Measurements from ENCODE around the gene UBE2J2.
A peak's percentile ranks its signal among the peaks of the same experiment; 100 is the strongest.

The UBE2J2 gene

GRCh38 chr1:1206376-1206965 lies 67.2 kb downstream of the UBE2J2 start, which contains the start of gene TNFRSF18:
TSS of gene TNFRSF18 (minus strand) at chr1:1206592. CDS start at chr1:1206571, 21 bp downstream.
- no peak for TF ChIP-seq USF1 (IDR thresholded peaks at IDR 0.05)
- TF ChIP-seq EP300 (IDR thresholded peaks at IDR 0.05; ENCODE audit: borderline replicate concordance): peak; percentile 56; the same call in 1 of the 2 replicates
- no peak for TF ChIP-seq FOXM1 (IDR thresholded peaks at IDR 0.05; ENCODE audit: borderline replicate concordance, low read depth)
- TF ChIP-seq ZBTB7A (IDR thresholded peaks at IDR 0.05; ENCODE audit: low read depth): peak; percentile 91
- TF ChIP-seq TCF12 (IDR thresholded peaks at IDR 0.05; ENCODE audit: low read depth): peak; percentile 32; the same call in 1 of the 2 replicates
- TF ChIP-seq YY1 (IDR thresholded peaks at IDR 0.05; ENCODE audit: low read depth): no peak

- no peak for TF ChIP-seq TCF12 (IDR thresholded peaks at IDR 0.05; ENCODE audit: low read depth)
- TF ChIP-seq TEAD4 (IDR thresholded peaks at IDR 0.05): no peak
- TF ChIP-seq REST (IDR thresholded peaks at IDR 0.05; ENCODE audit: low read depth): no peak
- TF ChIP-seq EGR1 (IDR thresholded peaks at IDR 0.05): no peak
- TF ChIP-seq FOXM1 (IDR thresholded peaks at IDR 0.05; ENCODE audit: borderline replicate concordance, low read depth): no peak
- TF ChIP-seq NFIC (IDR thresholded peaks at IDR 0.05): no peak
- no peak for TF ChIP-seq CREB1 (IDR thresholded peaks at IDR 0.05; ENCODE audit: low read depth)
- TF ChIP-seq RAD21 (IDR thresholded peaks at IDR 0.05; ENCODE audit: low read depth): no peak; the same call in 1 of the 2 replicates
- no peak for TF ChIP-seq EP300 (IDR thresholded peaks at IDR 0.05; ENCODE audit: borderline replicate concordance)
- no peak for TF ChIP-seq TAF1 (IDR thresholded peaks at IDR 0.05; ENCODE audit: low read depth)
- no peak for TF ChIP-seq CEBPB (IDR thresholded peaks at IDR 0.05)
- no peak for TF ChIP-seq USF1 (IDR thresholded peaks at IDR 0.05)
- TF ChIP-seq YY1 (IDR thresholded peaks at IDR 0.05; ENCODE audit: low read depth): no peak
- no peak for TF ChIP-seq ZBTB7A (IDR thresholded peaks at IDR 0.05; ENCODE audit: low read depth)
- no peak for TF ChIP-seq MAX (IDR thresholded peaks at IDR 0.05)
Observed at GRCh38 chr1:1205769-1206375, 67.8 kb downstream of the UBE2J2 start.

GRCh38 chr1:1204998-1205768 lies 68.5 kb downstream of the UBE2J2 start:
- TF ChIP-seq TEAD4 (IDR thresholded peaks at IDR 0.05): no peak
- TF ChIP-seq YY1 (IDR thresholded peaks at IDR 0.05; ENCODE audit: low read depth): no peak
- no peak for TF ChIP-seq EGR1 (IDR thresholded peaks at IDR 0.05)
- no peak for TF ChIP-seq USF1 (IDR thresholded peaks at IDR 0.05)
- no peak for TF ChIP-seq REST (IDR thresholded peaks at IDR 0.05; ENCODE audit: low read depth)
- no peak for TF ChIP-seq MAX (IDR thresholded peaks at IDR 0.05)
- no peak for TF ChIP-seq NFIC (IDR thresholded peaks at IDR 0.05)
- TF ChIP-seq EP300 (IDR thresholded peaks at IDR 0.05; ENCODE audit: borderline replicate concordance): no peak
- no peak for TF ChIP-seq ZBTB7A (IDR thresholded peaks at IDR 0.05; ENCODE audit: low read depth)
- no peak; the same call in 1 of the 2 replicates for TF ChIP-seq TCF12 (IDR thresholded peaks at IDR 0.05; ENCODE audit: low read depth)
- no peak for TF ChIP-seq FOXM1 (IDR thresholded peaks at IDR 0.05; ENCODE audit: borderline replicate concordance, low read depth)
- no peak for TF ChIP-seq CREB1 (IDR thresholded peaks at IDR 0.05; ENCODE audit: low read depth)
- TF ChIP-seq RAD21 (IDR thresholded peaks at IDR 0.05; ENCODE audit: low read depth): no peak
- no peak for TF ChIP-seq CEBPB (IDR thresholded peaks at IDR 0.05)
- no peak for TF ChIP-seq TAF1 (IDR thresholded peaks at IDR 0.05; ENCODE audit: low read depth)

GRCh38 chr1:1204425-1204920 lies 69.2 kb downstream of the UBE2J2 start:
- no peak for TF ChIP-seq ZBTB7A (IDR thresholded peaks at IDR 0.05; ENCODE audit: low read depth)
- no peak for TF ChIP-seq TAF1 (IDR thresholded peaks at IDR 0.05; ENCODE audit: low read depth)
- TF ChIP-seq REST (IDR thresholded peaks at IDR 0.05; ENCODE audit: low read depth): no peak
- TF ChIP-seq RAD21 (IDR thresholded peaks at IDR 0.05; ENCODE audit: low read depth): no peak
- no peak for TF ChIP-seq FOXM1 (IDR thresholded peaks at IDR 0.05; ENCODE audit: borderline replicate concordance, low read depth)
- TF ChIP-seq EGR1 (IDR thresholded peaks at IDR 0.05): no peak
- no peak for TF ChIP-seq TCF12 (IDR thresholded peaks at IDR 0.05; ENCODE audit: low read depth)
- no peak for TF ChIP-seq TEAD4 (IDR thresholded peaks at IDR 0.05)
- no peak for TF ChIP-seq MAX (IDR thresholded peaks at IDR 0.05)
- TF ChIP-seq YY1 (IDR thresholded peaks at IDR 0.05; ENCODE audit: low read depth): no peak
- TF ChIP-seq USF1 (IDR thresholded peaks at IDR 0.05): no peak
- no peak for TF ChIP-seq EP300 (IDR thresholded peaks at IDR 0.05; ENCODE audit: borderline replicate concordance)
- no peak for TF ChIP-seq CEBPB (IDR thresholded peaks at IDR 0.05)
- TF ChIP-seq NFIC (IDR thresholded peaks at IDR 0.05): no peak
